Ascending aorta (tissue), 2 donors: ENCODE results near the gene CNPPD1. TPM values are rescaled to one million over a fixed set of nuclear protein-coding genes. Genes with fewer than 3 reads are reported as not detected.

Experiments
- DNase-seq, 2 donors: peaks; one replicate each; pipeline ENCODE4 v3.0.0-alpha.2; 2019; ENCODE audit warnings: low spot score in 2 of 2
- H3K27ac ChIP-seq, 2 donors: fragments of 200-600 bp; sonication (generic); one replicate each; pipeline ENCODE4 v1.5.1; 2016 to 2017; ENCODE audit warnings: mild to moderate bottlenecking in 1 of 2
- H3K27me3 ChIP-seq: fragments of 200-600 bp; sonication (generic); one replicate; pipeline ENCODE4 v1.5.1; 2017
- H3K36me3 ChIP-seq, 2 donors: fragments of 200-600 bp; sonication (generic); one replicate each; pipeline ENCODE4 v1.5.1; 2016
- H3K4me1 ChIP-seq, 2 donors: fragments of 200-600 bp; sonication (generic); one replicate each; pipeline ENCODE4 v1.5.1; 2016 to 2017; ENCODE audit warnings: mild to moderate bottlenecking in 1 of 2
- H3K4me3 ChIP-seq, 2 donors: fragments of 200-600 bp; sonication (generic); one replicate each; pipeline ENCODE4 v1.5.1; 2016 to 2017; ENCODE audit warnings: mild to moderate bottlenecking in 1 of 2
- H3K9me3 ChIP-seq, 2 donors: fragments of 200-600 bp; sonication (generic); one replicate each; pipeline ENCODE4 v1.5.1; 2016
- CTCF ChIP-seq, 3 experiments: fragments of 200-600 bp in 2 of 3; fragments of 450-650 bp in 1 of 3; sonication (generic) in 2 of 3; IDR thresholded peaks; one replicate each; pipeline ENCODE4 v1.5.1; 2016 to 2019; ENCODE audit warnings: antibody characterized with exemption in 3 of 3, mild to moderate bottlenecking in 1 of 3, moderate library complexity in 1 of 3
- intact Hi-C: fragments of 100-400 bp; cut with DNase I; formaldehyde crosslinking; loops from one replicate; pipeline ENCODE4 v1.15.1; 2023
- total RNA-seq: library from RNA; depleted of rRNA; stranded (reverse); fragments of >200 nt; gene quantifications from one replicate; pipeline ENCODE4 v1.1.0, GENCODE V29; 2016

Gene CNPPD1
- total RNA-seq, 1 donor from 2014 or later, result 49.4 TPM

GRCh38 chr2:219163156-219163555, 13.6 kb downstream of the CNPPD1 start:
- intact Hi-C loops, result no loop called here
- no peak overlapping the region for H3K4me3 ChIP-seq
- DNase-seq, result no peak
- peaks cover 0 to 8% of the 10 kb centered on the region in 2 donors for H3K4me1 ChIP-seq
- peaks cover 0 to 3% of the 10 kb centered on the region in 2 donors for H3K36me3 ChIP-seq
- TF ChIP-seq CTCF (IDR thresholded peaks at IDR 0.05), result no peak
- no peaks in the 10 kb centered on the region for H3K9me3 ChIP-seq
- no peaks in the 10 kb centered on the region for H3K27me3 ChIP-seq
- no peak overlapping the region for H3K27ac ChIP-seq

GRCh38 chr2:219161097-219161496, 15.6 kb downstream of the CNPPD1 start:
- no peak for TF ChIP-seq CTCF (IDR thresholded peaks at IDR 0.05)
- Histone ChIP-seq H3K36me3 (peaks cover 4 to 16% of the 10 kb centered on the region in 2 donors), H3K9me3 (no peaks in the 10 kb centered on the region), H3K27me3 (no peaks in the 10 kb centered on the region), H3K4me1 (peaks cover 0 to 8% of the 10 kb centered on the region in 2 donors), H3K4me3 (peak overlapping the region; percentile 66 to 86), H3K27ac (peak overlapping the region; percentile 86 to 89)
- no peak for DNase-seq
- intact Hi-C loops, result no loop called here

GRCh38 chr2:219160186-219161017, 16.3 kb downstream of the CNPPD1 start, which contains the start of gene NHEJ1:
NHEJ1 (minus strand) TSS chr2:219160815; CDS start chr2:219158362, 2,453 bp downstream.
- Histone ChIP-seq H3K9me3 (no peaks in the 10 kb centered on the region), H3K27ac (peak within 1 kb of the TSS; percentile 86 to 89), H3K4me3 (peak within 1 kb of the TSS; percentile 66 to 86), H3K36me3 (peaks cover 4 to 22% of the 10 kb centered on the region in 2 donors), H3K27me3 (no peaks in the 10 kb centered on the region), H3K4me1 (peaks cover 0 to 8% of the 10 kb centered on the region in 2 donors)
- TF ChIP-seq CTCF (IDR thresholded peaks at IDR 0.05), result peak; percentile 97 to 100 (median 100)
- peak; percentile 88 to 98 for DNase-seq
- intact Hi-C loops, result loop anchor here (1.0 kb wide), 4 partner anchors 17 to 228 kb away; partner anchors contain the start of gene ZFAND2B

- no peak for DNase-seq
- peak overlapping the region; percentile 86 to 89 for H3K27ac ChIP-seq
- H3K9me3 ChIP-seq, result no peaks in the 10 kb centered on the region
- TF ChIP-seq CTCF (IDR thresholded peaks at IDR 0.05), result no peak
- peak overlapping the region; percentile 66 to 86 for H3K4me3 ChIP-seq
- intact Hi-C loops, result loop anchor here (1.0 kb wide), 4 partner anchors 18 to 229 kb away; partner anchors contain the start of gene ZFAND2B
- peaks cover 4 to 20% of the 10 kb centered on the region in 2 donors for H3K36me3 ChIP-seq
- H3K4me1 ChIP-seq, result peaks cover 0 to 8% of the 10 kb centered on the region in 2 donors
- no peaks in the 10 kb centered on the region for H3K27me3 ChIP-seq
These were observed 16.9 kb downstream of the CNPPD1 start for GRCh38 chr2:219159771-219160185.

- no peaks in the 10 kb centered on the region for H3K27me3 ChIP-seq
- TF ChIP-seq CTCF (IDR thresholded peaks at IDR 0.05), result no peak
- no peak for DNase-seq
- peaks cover 0 to 8% of the 10 kb centered on the region in 2 donors for H3K4me1 ChIP-seq
- no peak overlapping the region for H3K4me3 ChIP-seq
- no peaks in the 10 kb centered on the region for H3K9me3 ChIP-seq
- no peak overlapping the region for H3K27ac ChIP-seq
- intact Hi-C loops, result no loop called here
- H3K36me3 ChIP-seq, result peaks cover 6 to 23% of the 10 kb centered on the region in 2 donors
These were observed 18.1 kb downstream of the CNPPD1 start for GRCh38 chr2:219158586-219158985.
